K562 (cell line): ENCODE results near the gene TNIK. TPM values are rescaled to one million over a fixed set of nuclear protein-coding genes. Genes with fewer than 3 reads are reported as not detected.

Experiments used
- ATAC-seq: fragments of 200-7000 bp; cut with Tn5 transposase; 3 replicates; pipeline ENCODE4 v1.9.1; 2020; ENCODE audit warnings: moderate library complexity
- BruUV-seq: library from RNA; stranded (reverse); fragments of 400-500 nt; replicated peaks from 2 replicates; lab custom pipeline; 2021; lab: Mats Ljungman, UMichigan
- CTCF ChIA-PET: fragments of 300-600 bp; formaldehyde crosslinking; extraction: SDS; loops from one replicate; lab custom pipeline; 2021; ENCODE audit warnings: low intra/inter-chr PET ratio; lab: Yijun Ruan, JAX
- POLR2A ChIA-PET: fragments of 300-600, 350-650 bp; sonication (Branson Sonifier 250); formaldehyde crosslinking; extraction: SDS; loops from one replicate; lab custom pipeline; 2021; ENCODE audit warnings: antibody characterized with exemption, inconsistent platforms; lab: Yijun Ruan, JAX
- DNase-seq, 4 experiments: peaks; one replicate each; pipeline versions ENCODE4 v3.0.0 to v3.0.0-alpha.2; 2011 to 2018; ENCODE audit warnings: low spot score in 3 of 4, mixed read lengths in 3 of 4; ENCODE audit errors: extremely low read depth in 1 of 4
- FAIRE-seq: peaks from 2 replicates; lab custom pipeline; 2011; peaks lifted over from hg19 to GRCh38; lab: Jason Lieb, UNC
- H2AFZ ChIP-seq: 2 replicates; pipeline ENCODE4 v1.6.0; 2011; ENCODE audit warnings: low read depth, low read length, control low read depth, inconsistent platforms
- H3K27ac ChIP-seq: fragments of 200-600 bp; 3 replicates; pipeline ENCODE4 v1.8.0; 2011; ENCODE audit warnings: low read depth, mild to moderate bottlenecking, control low read depth, inconsistent platforms, low read length, moderate library complexity, mixed read lengths; ENCODE audit errors: extremely low read depth
- H3K27me3 ChIP-seq, 2 experiments: fragments of 300-600 bp in 1 of 2; 2 replicates in 1 of 2; 3 replicates in 1 of 2; pipeline versions ENCODE4 v1.6.0 to v1.8.0; 2011; ENCODE audit warnings: inconsistent platforms in 2 of 2, low read length in 2 of 2, mild to moderate bottlenecking in 1 of 2, mixed read lengths in 1 of 2, moderate library complexity in 1 of 2; ENCODE audit not compliant: control insufficient read depth in 2 of 2, insufficient read depth in 2 of 2
- H3K36me3 ChIP-seq: fragments of 300-600 bp; 3 replicates; pipeline ENCODE4 v1.8.0; 2011; ENCODE audit warnings: mild to moderate bottlenecking, low read length, inconsistent platforms; ENCODE audit not compliant: control insufficient read depth, insufficient read depth
- H3K4me1 ChIP-seq, 2 experiments: fragments of 200-600 bp in 1 of 2; replicated peaks in 1 of 2; 2 replicates in 1 of 2; 3 replicates in 1 of 2; pipeline versions ENCODE4 v1.5.1 to v1.8.0; 2011; ENCODE audit warnings: inconsistent platforms in 2 of 2, low read length in 2 of 2, mild to moderate bottlenecking in 1 of 2, mixed read lengths in 1 of 2, moderate library complexity in 1 of 2; ENCODE audit not compliant: control insufficient read depth in 2 of 2, insufficient read depth in 2 of 2
- H3K4me2 ChIP-seq: 2 replicates; pipeline ENCODE4 v1.6.1; 2011; ENCODE audit warnings: low read length, control low read depth, inconsistent platforms, mixed read lengths; ENCODE audit not compliant: insufficient read depth
- H3K4me3 ChIP-seq: fragments of 200-600 bp; sonication (generic), shearing (Covaris generic); 2 replicates; pipeline ENCODE4 v1.5.1; 2016; ENCODE audit warnings: control low read depth, inconsistent platforms
- H3K79me2 ChIP-seq: fragments of 200-600 bp; 3 replicates; pipeline ENCODE4 v1.8.0; 2011; ENCODE audit warnings: low read length, inconsistent platforms; ENCODE audit not compliant: control insufficient read depth, insufficient read depth
- H3K9ac ChIP-seq, 2 experiments: 2 replicates each; pipeline versions ENCODE4 v1.6.0 to v1.6.1; 2011; ENCODE audit warnings: low read depth in 2 of 2, low read length in 2 of 2, control low read depth in 1 of 2, inconsistent platforms in 1 of 2, mild to moderate bottlenecking in 1 of 2, mixed read lengths in 1 of 2; ENCODE audit not compliant: insufficient read depth in 1 of 2
- H3K9me1 ChIP-seq: one replicate; pipeline ENCODE4 v1.6.0; 2011; ENCODE audit warnings: inconsistent platforms, mild to moderate bottlenecking, low read length, moderate library complexity; ENCODE audit not compliant: control insufficient read depth, insufficient read depth
- H3K9me3 ChIP-seq: replicated peaks from 2 replicates; pipeline ENCODE4 v1.5.1; 2011; ENCODE audit warnings: low read depth, low read length, inconsistent platforms; ENCODE audit not compliant: control insufficient read depth, insufficient read depth
- H4K20me1 ChIP-seq: replicated peaks from 2 replicates; pipeline ENCODE4 v1.6.1; 2011; ENCODE audit warnings: low read length, inconsistent platforms, mixed read lengths; ENCODE audit not compliant: control insufficient read depth, insufficient read depth
- CBFA2T3 ChIP-seq: fragments of 450-650 bp; IDR thresholded peaks from 2 replicates; pipeline ENCODE4 v1.6.1; 2017
- HSF4 ChIP-seq: fragments of 250-450 bp; sonication (Bioruptor Pico); IDR thresholded peaks from 2 replicates; pipeline ENCODE4 v2.1.2; 2022; ENCODE audit warnings: mild to moderate bottlenecking, moderate library complexity, borderline replicate concordance
- OTX1 ChIP-seq: fragments of 450-650 bp; formaldehyde crosslinking; IDR thresholded peaks from 2 replicates; pipeline ENCODE4 v1.4.0; 2022; ENCODE audit warnings: mild to moderate bottlenecking
- PHF20 ChIP-seq: fragments of 450-650 bp; IDR thresholded peaks from 2 replicates; pipeline ENCODE4 v1.6.1; 2018; ENCODE audit not compliant: partially characterized antibody
- ZKSCAN3 ChIP-seq: fragments of 250-450 bp; sonication (Bioruptor Pico); IDR thresholded peaks from 2 replicates; pipeline ENCODE4 v1.4.0; 2020
- WGBS: fragments of 100-300 bp; shearing (Covaris generic); methylation state at CpG from one replicate; pipeline ENCODE4 v1.1.6; 2016; ENCODE audit warnings: low coverage, mixed read lengths; ENCODE audit not compliant: insufficient coverage; ENCODE audit errors: missing lambda C conversion rate; 5-methylcytosine and 5-hydroxymethylcytosine counted together
- in situ Hi-C: fragments of 300-500 bp; cut with MboI; formaldehyde crosslinking; loops from 4 replicates; pipeline ENCODE4 v1.15.0; 2018; ENCODE audit warnings: inconsistent platforms, mixed read lengths
- intact Hi-C: fragments of 100-400 bp; cut with micrococcal nuclease; formaldehyde crosslinking; loops from 2 replicates; pipeline ENCODE4 v1.14.2; 2022
- polyA plus RNA-seq, 8 experiments: library from polyadenylated mRNA; depleted of rRNA in 4 of 8; stranded (reverse) in 5 of 8; unstranded in 3 of 8; fragments of >200 nt; fragmentation: Nextera tagmentation in 2 of 8; fragmentation: Illumina TruSeq in 1 of 8; extraction: Ambion mirVana in 2 of 8; extraction: Trizol in 1 of 8; gene quantifications; 2 replicates each; pipeline versions ENCODE4 v1.2.1 to v1.2.3, GENCODE V29; 2011 to 2014; ENCODE audit warnings: inconsistent platforms in 1 of 8, missing spikeins in 1 of 8
- total RNA-seq, 7 experiments: library from RNA; depleted of rRNA in 6 of 7; stranded (reverse); fragments of >200 nt in 6 of 7; fragmentation: Illumina TruSeq in 2 of 7; extraction: Trizol in 2 of 7; gene quantifications; 2 replicates each; pipeline versions ENCODE4 v1.2.1 to v1.2.3, GENCODE V29; 2011 to 2021; ENCODE audit warnings: low replicate concordance in 1 of 7
- TF ChIP-seq, protein P1 (sequence below): fragments of 450-650 bp; formaldehyde crosslinking; IDR thresholded peaks from 2 replicates; pipeline ENCODE4 v1.4.0; 2020; ENCODE audit warnings: mild to moderate bottlenecking, moderate library complexity
- TF ChIP-seq, protein P2 (sequence below): sonication (generic); formaldehyde crosslinking; IDR thresholded peaks from 2 replicates; pipeline ENCODE4 v1.8.0; 2022; ENCODE audit warnings: mild to moderate bottlenecking, missing genetic modification reagents
- TF ChIP-seq, protein P3 (sequence below): sonication (generic); formaldehyde crosslinking; IDR thresholded peaks from 2 replicates; pipeline ENCODE4 v1.8.1; 2023; ENCODE audit warnings: mild to moderate bottlenecking, missing genetic modification reagents

Gene TNIK
- total and polyA plus RNA-seq, 9 of the 15 experiments (the other 6 are each of a cell fraction or from before 2014, with no cell fraction given) = 6.6 to 39.0 (median 24.7) TPM

DNA sequence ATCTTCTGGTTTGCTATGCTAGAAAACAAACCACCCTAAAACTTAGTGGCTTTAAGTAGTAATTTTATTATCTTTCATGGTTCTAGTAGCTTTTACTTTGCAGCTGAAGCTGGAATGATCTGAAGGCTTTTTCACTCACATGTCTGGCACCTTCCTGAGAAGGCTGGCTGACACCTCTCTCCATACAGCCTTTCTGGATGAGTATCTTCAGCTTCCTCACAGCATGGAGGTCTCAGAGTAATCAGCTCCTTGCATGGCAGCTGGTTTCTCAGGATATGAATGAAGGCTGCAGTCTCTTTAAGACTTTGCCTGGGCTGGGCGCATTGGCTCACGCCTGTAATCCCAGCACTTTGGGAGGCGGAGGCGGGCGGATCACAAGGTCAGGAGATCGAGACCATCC, 50.0 kb downstream of the TNIK start:
- H3K4me2 ChIP-seq = no peak overlapping the region
- no peaks in the 10 kb centered on the region for H3K36me3 ChIP-seq
- peak; percentile 26 for FAIRE-seq
- H3K27ac ChIP-seq = no peak overlapping the region
- no peak overlapping the region for H3K4me3 ChIP-seq
- CTCF ChIA-PET = no interaction called here
- POLR2A ChIA-PET = interaction anchor here (0.6 kb wide), 1 partner anchor 18 kb away, joined by 4 read pairs; no protein-coding TSS in a partner anchor
- H3K4me1 ChIP-seq = peaks cover 4 to 21% of the 10 kb centered on the region in 2 experiments; a peak in 3 of 5 replicates
- H3K9me3 ChIP-seq = no peaks in the 10 kb centered on the region
- H4K20me1 ChIP-seq = peaks cover 32% of the 10 kb centered on the region
- no peak overlapping the region for H3K9ac ChIP-seq
- H3K9me1 ChIP-seq = peaks cover 3% of the 10 kb centered on the region
- TF ChIP-seq CBFA2T3 (0 out of 2 replicates have a peak, but pooled peaks have one; percentile 11), HSF4 (CRISPR knock-in tag) (no peak), PHF20 (no peak), ZKSCAN3 (CRISPR knock-in tag) (no peak), OTX1 (no peak)
- TF ChIP-seq, protein P1, sequence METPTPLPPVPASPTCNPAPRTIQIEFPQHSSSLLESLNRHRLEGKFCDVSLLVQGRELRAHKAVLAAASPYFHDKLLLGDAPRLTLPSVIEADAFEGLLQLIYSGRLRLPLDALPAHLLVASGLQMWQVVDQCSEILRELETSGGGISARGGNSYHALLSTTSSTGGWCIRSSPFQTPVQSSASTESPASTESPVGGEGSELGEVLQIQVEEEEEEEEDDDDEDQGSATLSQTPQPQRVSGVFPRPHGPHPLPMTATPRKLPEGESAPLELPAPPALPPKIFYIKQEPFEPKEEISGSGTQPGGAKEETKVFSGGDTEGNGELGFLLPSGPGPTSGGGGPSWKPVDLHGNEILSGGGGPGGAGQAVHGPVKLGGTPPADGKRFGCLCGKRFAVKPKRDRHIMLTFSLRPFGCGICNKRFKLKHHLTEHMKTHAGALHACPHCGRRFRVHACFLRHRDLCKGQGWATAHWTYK (CRISPR knock-in tag) = no peak
- TF ChIP-seq, protein P2, sequence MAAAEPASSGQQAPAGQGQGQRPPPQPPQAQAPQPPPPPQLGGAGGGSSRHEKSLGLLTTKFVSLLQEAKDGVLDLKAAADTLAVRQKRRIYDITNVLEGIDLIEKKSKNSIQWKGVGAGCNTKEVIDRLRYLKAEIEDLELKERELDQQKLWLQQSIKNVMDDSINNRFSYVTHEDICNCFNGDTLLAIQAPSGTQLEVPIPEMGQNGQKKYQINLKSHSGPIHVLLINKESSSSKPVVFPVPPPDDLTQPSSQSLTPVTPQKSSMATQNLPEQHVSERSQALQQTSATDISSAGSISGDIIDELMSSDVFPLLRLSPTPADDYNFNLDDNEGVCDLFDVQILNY (CRISPR knock-in tag) = no peak
- TF ChIP-seq, protein P3, sequence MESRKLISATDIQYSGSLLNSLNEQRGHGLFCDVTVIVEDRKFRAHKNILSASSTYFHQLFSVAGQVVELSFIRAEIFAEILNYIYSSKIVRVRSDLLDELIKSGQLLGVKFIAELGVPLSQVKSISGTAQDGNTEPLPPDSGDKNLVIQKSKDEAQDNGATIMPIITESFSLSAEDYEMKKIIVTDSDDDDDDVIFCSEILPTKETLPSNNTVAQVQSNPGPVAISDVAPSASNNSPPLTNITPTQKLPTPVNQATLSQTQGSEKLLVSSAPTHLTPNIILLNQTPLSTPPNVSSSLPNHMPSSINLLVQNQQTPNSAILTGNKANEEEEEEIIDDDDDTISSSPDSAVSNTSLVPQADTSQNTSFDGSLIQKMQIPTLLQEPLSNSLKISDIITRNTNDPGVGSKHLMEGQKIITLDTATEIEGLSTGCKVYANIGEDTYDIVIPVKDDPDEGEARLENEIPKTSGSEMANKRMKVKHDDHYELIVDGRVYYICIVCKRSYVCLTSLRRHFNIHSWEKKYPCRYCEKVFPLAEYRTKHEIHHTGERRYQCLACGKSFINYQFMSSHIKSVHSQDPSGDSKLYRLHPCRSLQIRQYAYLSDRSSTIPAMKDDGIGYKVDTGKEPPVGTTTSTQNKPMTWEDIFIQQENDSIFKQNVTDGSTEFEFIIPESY (CRISPR knock-in tag) = 0 out of 2 replicates have a peak, but pooled peaks have one; percentile 21
- H3K79me2 ChIP-seq = peaks cover 47% of the 10 kb centered on the region
- H3K27me3 ChIP-seq = no peaks in the 10 kb centered on the region
- peak in 1 of 4 experiments; percentile 22 for DNase-seq
- H2AFZ ChIP-seq = no peak overlapping the region
- 100% methylated on average over 2 of the region's 6 CpGs for WGBS
- 0 out of 3 replicates have a peak, but pooled peaks have one; percentile 16 for ATAC-seq
- in situ Hi-C loops = no loop called here
- intact Hi-C loops = no loop called here
- no TSS peak for BruUV-seq
